ENCODE results near the gene SRGAP2C.
"Not testable (repeated sequence)": the region's sequence is repeated elsewhere in the genome, so short reads cannot be mapped to it uniquely, and the experiment has no call there.

SRGAP2C gene

GRCh38 chr1:121401375-121401955, 216.7 kb downstream of the SRGAP2C start:
- not testable (repeated sequence) for H3K27ac ChIP-seq (ENCODE audit: low read length); H3K9me3 ChIP-seq (ENCODE audit: control insufficient read depth, low read depth, low read length); H3K4me1 ChIP-seq (ENCODE audit: control insufficient read depth, low read depth, low read length); H3K36me3 ChIP-seq (ENCODE audit: control insufficient read depth, low read depth, low read length)
- Histone ChIP-seq H3K4me3 (ENCODE audit: low read length) (peak overlapping the region; percentile 52), H3K27me3 (ENCODE audit: control insufficient read depth, insufficient read depth, low read length) (peaks cover 10% of the 10 kb centered on the region), H3K9ac (ENCODE audit: low read length) (peak overlapping the region; percentile 53)

DNA sequence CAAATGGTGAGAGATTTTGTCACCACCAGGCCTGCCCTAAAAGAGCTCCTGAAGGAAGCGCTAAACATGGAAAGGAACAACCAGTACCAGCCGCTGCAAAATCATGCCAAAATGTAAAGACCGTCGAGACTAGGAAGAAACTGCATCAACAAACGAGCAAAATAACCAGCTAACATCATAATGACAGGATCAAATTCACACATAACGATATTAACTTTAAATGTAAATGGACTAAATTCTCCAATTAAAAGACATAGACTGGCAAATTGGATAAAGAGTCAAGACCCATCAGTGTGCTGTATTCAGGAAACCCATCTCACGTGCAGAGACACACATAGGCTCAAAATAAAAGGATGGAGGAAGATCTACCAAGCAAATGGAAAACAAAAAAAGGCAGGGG, 218.5 kb downstream of the SRGAP2C start:
- not testable (repeated sequence) for H3K9me3 ChIP-seq (ENCODE audit: control insufficient read depth, low read depth, low read length); H3K4me1 ChIP-seq (ENCODE audit: control insufficient read depth, low read depth, low read length); H3K27ac ChIP-seq (ENCODE audit: low read length); H3K36me3 ChIP-seq (ENCODE audit: control insufficient read depth, low read depth, low read length); H3K4me3 ChIP-seq (ENCODE audit: low read length); H3K9ac ChIP-seq (ENCODE audit: low read length); H3K27me3 ChIP-seq (ENCODE audit: control insufficient read depth, insufficient read depth, low read length)

GRCh38 chr1:121408354-121408753, 223.6 kb downstream of the SRGAP2C start:
- Histone ChIP-seq H3K36me3 (ENCODE audit: control insufficient read depth, low read depth, low read length) (no peaks in the 10 kb centered on the region), H3K27ac (ENCODE audit: low read length) (no peak overlapping the region), H3K4me1 (ENCODE audit: control insufficient read depth, low read depth, low read length) (no peaks in the 10 kb centered on the region), H3K9me3 (ENCODE audit: control insufficient read depth, low read depth, low read length) (no peaks in the 10 kb centered on the region), H3K9ac (ENCODE audit: low read length) (no peak overlapping the region), H3K4me3 (ENCODE audit: low read length) (no peak overlapping the region), H3K27me3 (ENCODE audit: control insufficient read depth, insufficient read depth, low read length) (no peaks in the 10 kb centered on the region)

DNA sequence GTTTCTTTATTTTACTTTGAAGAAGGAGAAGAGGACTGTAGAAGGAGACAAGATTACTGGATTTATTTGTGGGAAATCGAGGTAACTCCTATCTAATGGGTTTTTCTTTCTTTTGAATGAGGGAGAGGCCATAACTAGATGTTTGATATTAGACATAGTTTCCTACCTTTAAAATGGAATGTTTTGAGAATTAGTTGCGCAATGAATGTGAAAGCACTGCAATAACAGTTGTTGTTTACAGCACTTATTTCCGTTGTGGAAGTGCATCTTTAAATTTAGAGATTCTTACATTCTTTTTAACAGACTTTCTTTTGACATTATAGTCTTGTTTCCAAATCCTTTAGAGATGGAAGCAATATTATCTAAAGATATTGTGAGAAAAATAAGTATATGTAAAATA, 229.0 kb downstream of the SRGAP2C start:
- no peak overlapping the region for H3K4me3 ChIP-seq (ENCODE audit: low read length)
- no peak overlapping the region for H3K9ac ChIP-seq (ENCODE audit: low read length)
- no peaks in the 10 kb centered on the region for H3K27me3 ChIP-seq (ENCODE audit: control insufficient read depth, insufficient read depth, low read length)
- H3K36me3 ChIP-seq (ENCODE audit: control insufficient read depth, low read depth, low read length) = no peaks in the 10 kb centered on the region
- H3K27ac ChIP-seq (ENCODE audit: low read length) = no peak overlapping the region
- no peaks in the 10 kb centered on the region for H3K9me3 ChIP-seq (ENCODE audit: control insufficient read depth, low read depth, low read length)
- H3K4me1 ChIP-seq (ENCODE audit: control insufficient read depth, low read depth, low read length) = no peaks in the 10 kb centered on the region

GRCh38 chr1:121414905-121415304, 230.1 kb downstream of the SRGAP2C start:
- no peak overlapping the region for H3K27ac ChIP-seq (ENCODE audit: low read length)
- no peaks in the 10 kb centered on the region for H3K36me3 ChIP-seq (ENCODE audit: control insufficient read depth, low read depth, low read length)
- no peak overlapping the region for H3K4me3 ChIP-seq (ENCODE audit: low read length)
- H3K9me3 ChIP-seq (ENCODE audit: control insufficient read depth, low read depth, low read length) = no peaks in the 10 kb centered on the region
- H3K27me3 ChIP-seq (ENCODE audit: control insufficient read depth, insufficient read depth, low read length) = no peaks in the 10 kb centered on the region
- H3K4me1 ChIP-seq (ENCODE audit: control insufficient read depth, low read depth, low read length) = peaks cover under 1% of the 10 kb centered on the region
- no peak overlapping the region for H3K9ac ChIP-seq (ENCODE audit: low read length)

DNA sequence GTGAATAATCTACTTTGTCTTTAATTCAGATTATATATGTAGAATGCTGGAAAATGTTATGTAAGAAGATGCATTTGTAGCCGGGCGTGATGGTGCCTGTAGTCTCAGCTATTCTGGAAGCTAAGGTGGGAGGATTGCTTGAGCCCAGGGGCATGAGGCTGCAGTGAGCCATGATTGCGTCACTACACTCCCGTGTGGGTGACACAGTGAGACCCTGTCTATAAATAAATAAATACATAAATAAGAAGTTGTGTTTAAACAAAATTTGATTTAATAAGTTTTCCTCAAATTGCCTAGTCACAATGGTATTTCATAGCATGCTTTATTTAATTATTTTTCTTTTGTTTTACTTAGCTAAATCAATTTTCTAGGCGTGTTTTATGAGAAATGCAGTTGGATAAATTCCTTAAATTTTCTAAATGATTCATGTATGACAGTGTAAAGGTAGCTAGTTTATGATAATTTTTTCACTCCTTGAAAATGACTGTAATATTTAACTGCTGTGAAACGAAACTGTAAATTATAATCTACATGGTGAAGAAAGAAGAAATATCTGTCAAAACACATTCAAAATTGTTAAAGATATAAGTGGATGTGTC, 232.6 kb downstream of the SRGAP2C start:
- Histone ChIP-seq H3K4me1 (ENCODE audit: control insufficient read depth, low read depth, low read length) (peaks cover 8% of the 10 kb centered on the region), H3K4me3 (ENCODE audit: low read length) (no peak overlapping the region), H3K36me3 (ENCODE audit: control insufficient read depth, low read depth, low read length) (no peaks in the 10 kb centered on the region), H3K9ac (ENCODE audit: low read length) (no peak overlapping the region), H3K9me3 (ENCODE audit: control insufficient read depth, low read depth, low read length) (no peaks in the 10 kb centered on the region), H3K27ac (ENCODE audit: low read length) (no peak overlapping the region), H3K27me3 (ENCODE audit: control insufficient read depth, insufficient read depth, low read length) (no peaks in the 10 kb centered on the region)

DNA sequence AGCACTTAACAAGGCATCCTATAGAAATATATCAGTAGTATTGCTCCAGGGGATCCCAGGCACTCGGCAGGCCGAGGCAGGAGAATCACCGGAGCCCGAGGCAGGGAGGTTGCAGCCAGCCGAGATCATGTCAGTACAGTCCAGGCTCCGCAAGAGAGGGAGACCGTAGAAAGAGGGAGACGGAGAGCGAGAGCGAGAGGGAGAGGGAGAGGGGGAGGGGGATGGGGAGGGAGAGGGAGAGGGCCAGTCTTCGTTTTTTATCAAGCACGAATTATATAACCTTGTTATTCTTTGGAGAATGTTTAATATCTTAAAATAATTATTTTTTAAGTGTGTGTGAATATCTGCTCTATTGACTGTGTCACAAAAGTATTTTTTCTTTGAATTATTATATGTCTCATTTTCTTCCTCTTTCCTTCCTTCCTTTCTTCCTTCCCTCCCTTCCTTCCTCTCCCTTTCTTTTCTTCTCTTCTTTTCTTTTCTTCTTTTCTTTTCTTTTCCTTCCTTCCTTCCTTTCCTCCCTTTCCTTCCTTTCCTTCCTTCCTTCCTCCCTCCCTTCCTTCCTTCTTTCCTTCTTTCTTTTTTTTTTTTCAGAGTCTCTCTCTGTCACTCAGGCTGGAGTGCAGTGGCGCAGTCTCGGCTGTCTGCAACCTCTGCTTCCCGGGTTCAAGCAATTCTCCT, 233.7 kb downstream of the SRGAP2C start:
- peak overlapping the region; percentile 32 for H3K4me3 ChIP-seq (ENCODE audit: low read length)
- no peak overlapping the region for H3K27ac ChIP-seq (ENCODE audit: low read length)

GRCh38 chr1:121419050-121419615, 234.4 kb downstream of the SRGAP2C start:
- H3K36me3 ChIP-seq (ENCODE audit: control insufficient read depth, low read depth, low read length); H3K9me3 ChIP-seq (ENCODE audit: control insufficient read depth, low read depth, low read length); H3K4me3 ChIP-seq (ENCODE audit: low read length); H3K9ac ChIP-seq (ENCODE audit: low read length); H3K27ac ChIP-seq (ENCODE audit: low read length); H3K27me3 ChIP-seq (ENCODE audit: control insufficient read depth, insufficient read depth, low read length): not testable (repeated sequence)
- peaks cover 15% of the 10 kb centered on the region for H3K4me1 ChIP-seq (ENCODE audit: control insufficient read depth, low read depth, low read length)

More for the DNA sequence above, 233.7 kb downstream of the SRGAP2C start:
- Histone ChIP-seq H3K9me3 (ENCODE audit: control insufficient read depth, low read depth, low read length) (no peaks in the 10 kb centered on the region), H3K9ac (ENCODE audit: low read length) (no peak overlapping the region), H3K4me1 (ENCODE audit: control insufficient read depth, low read depth, low read length) (peaks cover 15% of the 10 kb centered on the region), H3K36me3 (ENCODE audit: control insufficient read depth, low read depth, low read length) (no peaks in the 10 kb centered on the region), H3K27me3 (ENCODE audit: control insufficient read depth, insufficient read depth, low read length) (no peaks in the 10 kb centered on the region)

GRCh38 chr1:121421490-121421889, 236.7 kb downstream of the SRGAP2C start:
- H3K9ac ChIP-seq (ENCODE audit: low read length); H3K36me3 ChIP-seq (ENCODE audit: control insufficient read depth, low read depth, low read length); H3K27ac ChIP-seq (ENCODE audit: low read length); H3K9me3 ChIP-seq (ENCODE audit: control insufficient read depth, low read depth, low read length); H3K4me3 ChIP-seq (ENCODE audit: low read length); H3K27me3 ChIP-seq (ENCODE audit: control insufficient read depth, insufficient read depth, low read length): not testable (repeated sequence)
- peaks cover 15% of the 10 kb centered on the region for H3K4me1 ChIP-seq (ENCODE audit: control insufficient read depth, low read depth, low read length)

DNA sequence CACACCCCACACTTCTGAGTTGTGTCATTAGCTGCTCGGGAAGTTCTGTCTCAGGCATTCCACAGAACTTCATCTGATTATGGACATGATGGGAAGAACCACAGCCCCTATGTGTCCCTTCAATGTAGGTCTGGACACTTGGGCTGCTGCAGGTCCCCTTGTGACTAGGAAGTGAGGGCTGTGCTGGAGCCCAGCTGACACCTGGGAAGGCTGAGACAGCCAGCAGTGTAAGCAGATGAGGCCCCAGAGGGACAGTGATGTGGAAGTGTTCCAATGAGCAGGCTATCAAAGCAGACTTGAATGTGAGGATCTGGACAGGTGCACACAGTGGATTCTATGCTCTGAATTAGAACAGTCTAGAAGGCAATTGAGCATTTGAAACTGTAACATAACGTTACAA, 239.2 kb downstream of the SRGAP2C start:
- H3K9me3 ChIP-seq (ENCODE audit: control insufficient read depth, low read depth, low read length); H3K27ac ChIP-seq (ENCODE audit: low read length); H3K36me3 ChIP-seq (ENCODE audit: control insufficient read depth, low read depth, low read length); H3K9ac ChIP-seq (ENCODE audit: low read length); H3K27me3 ChIP-seq (ENCODE audit: control insufficient read depth, insufficient read depth, low read length); H3K4me3 ChIP-seq (ENCODE audit: low read length): not testable (repeated sequence)
- H3K4me1 ChIP-seq (ENCODE audit: control insufficient read depth, low read depth, low read length) = peaks cover 15% of the 10 kb centered on the region

GRCh38 chr1:121433517-121433916, 248.7 kb downstream of the SRGAP2C start:
- not testable (repeated sequence) for H3K4me1 ChIP-seq (ENCODE audit: control insufficient read depth, low read depth, low read length); H3K36me3 ChIP-seq (ENCODE audit: control insufficient read depth, low read depth, low read length); H3K27me3 ChIP-seq (ENCODE audit: control insufficient read depth, insufficient read depth, low read length); H3K4me3 ChIP-seq (ENCODE audit: low read length); H3K9me3 ChIP-seq (ENCODE audit: control insufficient read depth, low read depth, low read length); H3K27ac ChIP-seq (ENCODE audit: low read length); H3K9ac ChIP-seq (ENCODE audit: low read length)

DNA sequence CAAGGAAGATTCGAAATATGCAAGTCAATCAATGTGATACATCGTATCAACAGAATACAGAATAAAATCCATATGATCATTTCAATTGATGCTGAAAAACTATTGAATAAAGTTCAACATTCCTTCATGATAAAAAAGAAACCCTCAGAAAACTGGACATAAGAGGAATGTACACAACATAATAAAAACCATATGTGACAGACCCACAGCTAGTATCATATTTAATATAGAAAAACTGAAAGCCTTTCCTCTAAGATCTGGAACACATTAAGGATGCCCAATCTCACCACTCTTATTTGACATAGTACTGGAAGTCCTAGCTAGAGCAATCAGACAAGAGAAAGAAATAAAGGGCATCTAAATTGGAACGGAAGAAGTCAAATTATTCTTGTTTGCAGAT, 254.1 kb downstream of the SRGAP2C start:
- not testable (repeated sequence) for H3K27ac ChIP-seq (ENCODE audit: low read length); H3K4me1 ChIP-seq (ENCODE audit: control insufficient read depth, low read depth, low read length); H3K36me3 ChIP-seq (ENCODE audit: control insufficient read depth, low read depth, low read length); H3K9me3 ChIP-seq (ENCODE audit: control insufficient read depth, low read depth, low read length); H3K9ac ChIP-seq (ENCODE audit: low read length); H3K4me3 ChIP-seq (ENCODE audit: low read length); H3K27me3 ChIP-seq (ENCODE audit: control insufficient read depth, insufficient read depth, low read length)

All from iPS-18a (cell line).